Activated CD4-positive, CD25-positive, alpha-beta regulatory T cell treated with anti-CD3 and anti-CD28 coated beads, Interleukin-2, amount 50 U/mL, for 72 hours (primary cell): ENCODE results near the gene HES2.
"Not testable (repeated sequence)": the region's sequence is repeated elsewhere in the genome, so short reads cannot be mapped to it uniquely, and the experiment has no call there.

Experiments used
- DNase-seq: peaks from one replicate; pipeline ENCODE4 v3.0.0; 2021

The HES2 gene

GRCh38 chr1:6384135-6384534 is 35.6 kb downstream of the HES2 start:
- DNase-seq: no peak

GRCh38 chr1:6380037-6380436 is 39.7 kb downstream of the HES2 start:
- no peak for DNase-seq

- no peak for DNase-seq
Observed at GRCh38 chr1:6378096-6378746, 41.5 kb downstream of the HES2 start.

GRCh38 chr1:6373961-6374720 is 45.6 kb downstream of the HES2 start:
- no peak for DNase-seq

- DNase-seq: not testable (repeated sequence)
Observed at GRCh38 chr1:6372236-6372635, 47.5 kb downstream of the HES2 start.

GRCh38 chr1:6370006-6370405 is 49.7 kb downstream of the HES2 start:
- no peak for DNase-seq

GRCh38 chr1:6367381-6368012 is 52.2 kb downstream of the HES2 start:
- DNase-seq: no peak

- DNase-seq: no peak
Observed at GRCh38 chr1:6365047-6365446, 54.7 kb downstream of the HES2 start.

GRCh38 chr1:6363085-6363884 is 56.4 kb downstream of the HES2 start:
- DNase-seq: not testable (repeated sequence)
